Suprapubic skin (tissue), 4 donors: ENCODE measurements around the gene MAP2K5.

Experiments
- CTCF ChIP-seq, 2 donors: fragments of 200-600 bp in 1 of 2; fragments of 450-650 bp in 1 of 2; sonication (generic) in 1 of 2; IDR thresholded peaks; one replicate each; pipeline ENCODE4 v1.5.1; 2016 to 2019; ENCODE audit warnings: antibody characterized with exemption in 2 of 2, mild to moderate bottlenecking in 1 of 2, moderate library complexity in 1 of 2
- EP300 ChIP-seq: sonication (generic); formaldehyde crosslinking; IDR thresholded peaks from one replicate; pipeline ENCODE4 v1.6.1; 2017; ENCODE audit warnings: antibody characterized with exemption
- POLR2A ChIP-seq, 2 donors: fragments of 450-650 bp; IDR thresholded peaks; one replicate each; pipeline ENCODE4 v1.6.1; 2017; ENCODE audit warnings: antibody characterized with exemption in 2 of 2, mild to moderate bottlenecking in 2 of 2, moderate library complexity in 2 of 2
- POLR2AphosphoS5 ChIP-seq, 3 donors: sonication (generic); formaldehyde crosslinking; IDR thresholded peaks; one replicate each; pipeline ENCODE4 v1.6.1; 2017; ENCODE audit warnings: antibody characterized with exemption in 3 of 3

DNA sequence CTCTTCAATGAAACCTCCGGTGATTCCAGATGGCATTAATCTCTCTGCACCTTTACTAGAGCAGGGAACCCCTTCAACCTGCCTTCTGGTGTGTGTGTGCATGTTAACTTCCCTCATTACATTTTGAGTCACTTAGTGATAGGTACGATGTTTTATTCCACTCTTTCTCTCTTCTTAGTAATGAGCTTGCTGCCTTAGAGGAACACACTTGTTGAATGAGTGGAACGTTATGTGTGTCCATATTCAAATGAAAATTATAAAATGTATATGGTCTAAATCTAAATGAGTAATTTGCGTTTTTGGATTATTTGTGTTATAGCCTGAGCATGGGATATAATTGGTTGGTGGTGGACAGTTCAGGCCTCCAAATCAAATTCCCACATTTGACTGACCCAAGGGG lies 12.1 kb downstream of the MAP2K5 start:
- TF ChIP-seq CTCF (IDR thresholded peaks at IDR 0.05) (no peak), POLR2A (IDR thresholded peaks at IDR 0.05) (no peak), POLR2AphosphoS5 (IDR thresholded peaks at IDR 0.05) (no peak), EP300 (no peak)
